Measurements from ENCODE around the gene ZDHHC14. TPM values are rescaled to one million over a fixed set of nuclear protein-coding genes. Genes with fewer than 3 reads are reported as not detected.
A peak's percentile ranks its signal among the peaks of the same experiment; 100 is the strongest.

ZDHHC14 gene
- total RNA-seq, 2 donors from 2014 or later: 13.0 to 19.1 TPM

DNA sequence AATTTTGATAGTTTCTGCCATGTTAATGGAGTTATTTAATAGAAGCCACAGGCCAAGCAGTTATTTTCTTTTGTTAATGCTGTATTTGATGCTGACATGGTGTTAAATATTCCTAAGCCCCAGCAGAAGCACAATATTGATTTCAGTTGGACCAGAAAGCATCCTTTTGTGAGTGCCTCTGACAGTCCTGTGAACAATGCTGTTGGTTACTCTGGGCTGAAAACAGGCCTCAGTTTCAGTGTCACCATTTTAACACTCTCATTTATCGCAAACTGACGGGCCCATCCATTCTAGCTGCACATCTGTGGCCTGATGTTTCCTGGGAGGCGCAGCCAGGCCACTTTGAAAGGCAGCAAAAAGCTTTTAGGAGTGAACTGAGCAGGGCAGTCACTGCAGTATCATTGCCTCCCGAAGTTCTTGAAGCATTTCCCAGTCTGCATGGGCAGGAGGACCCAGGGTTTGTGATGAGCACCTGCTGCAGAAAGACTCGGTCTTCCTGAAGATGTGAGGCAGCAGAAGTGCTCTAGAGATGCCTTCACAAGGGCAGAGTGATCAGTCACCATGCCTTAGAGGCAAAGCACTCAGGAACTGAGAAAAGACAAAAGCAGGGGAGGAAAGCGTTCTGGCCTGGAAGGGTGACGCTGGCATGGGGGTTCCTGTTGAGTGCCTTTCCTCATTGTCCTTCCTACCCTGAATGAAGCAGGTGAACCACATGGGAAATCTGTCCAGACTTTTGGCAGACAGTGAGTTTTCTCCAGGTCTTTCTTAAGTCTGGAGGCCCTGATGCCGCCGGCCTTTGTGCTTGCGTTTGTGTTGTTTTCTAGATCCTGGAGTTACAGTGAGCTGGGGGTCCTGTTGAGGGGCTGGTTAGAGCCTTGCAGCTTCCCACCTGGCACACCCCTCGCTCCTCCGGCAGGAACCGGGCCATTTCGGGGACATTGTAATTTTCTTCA lies 74.0 kb downstream of the ZDHHC14 start:
- H3K27ac ChIP-seq: no peak overlapping the region
- H3K4me1 ChIP-seq: peaks cover 0 to 14% of the 10 kb centered on the region in 2 donors
- TF ChIP-seq, protein P1, sequence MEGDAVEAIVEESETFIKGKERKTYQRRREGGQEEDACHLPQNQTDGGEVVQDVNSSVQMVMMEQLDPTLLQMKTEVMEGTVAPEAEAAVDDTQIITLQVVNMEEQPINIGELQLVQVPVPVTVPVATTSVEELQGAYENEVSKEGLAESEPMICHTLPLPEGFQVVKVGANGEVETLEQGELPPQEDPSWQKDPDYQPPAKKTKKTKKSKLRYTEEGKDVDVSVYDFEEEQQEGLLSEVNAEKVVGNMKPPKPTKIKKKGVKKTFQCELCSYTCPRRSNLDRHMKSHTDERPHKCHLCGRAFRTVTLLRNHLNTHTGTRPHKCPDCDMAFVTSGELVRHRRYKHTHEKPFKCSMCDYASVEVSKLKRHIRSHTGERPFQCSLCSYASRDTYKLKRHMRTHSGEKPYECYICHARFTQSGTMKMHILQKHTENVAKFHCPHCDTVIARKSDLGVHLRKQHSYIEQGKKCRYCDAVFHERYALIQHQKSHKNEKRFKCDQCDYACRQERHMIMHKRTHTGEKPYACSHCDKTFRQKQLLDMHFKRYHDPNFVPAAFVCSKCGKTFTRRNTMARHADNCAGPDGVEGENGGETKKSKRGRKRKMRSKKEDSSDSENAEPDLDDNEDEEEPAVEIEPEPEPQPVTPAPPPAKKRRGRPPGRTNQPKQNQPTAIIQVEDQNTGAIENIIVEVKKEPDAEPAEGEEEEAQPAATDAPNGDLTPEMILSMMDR (IDR thresholded peaks at IDR 0.05): no peak
- no peaks in the 10 kb centered on the region for H3K27me3 ChIP-seq
- H3K9me3 ChIP-seq: no peaks in the 10 kb centered on the region
- peak overlapping the region in 1 of 2 donors; percentile 10 for H3K4me3 ChIP-seq
- DNase-seq (ENCODE audit: low spot score): no peak
- no peaks in the 10 kb centered on the region for H3K36me3 ChIP-seq

- Histone ChIP-seq H3K9me3 (no peaks in the 10 kb centered on the region), H3K4me1 (peaks cover 0 to 19% of the 10 kb centered on the region in 2 donors), H3K27me3 (no peaks in the 10 kb centered on the region), H3K36me3 (no peaks in the 10 kb centered on the region), H3K4me3 (peak overlapping the region in 1 of 2 donors; percentile 10), H3K27ac (no peak overlapping the region)
- TF ChIP-seq, protein P1 (IDR thresholded peaks at IDR 0.05): no peak
- no peak for DNase-seq (ENCODE audit: low spot score)
Observed at GRCh38 chr6:157455731-157456523, 74.9 kb downstream of the ZDHHC14 start.

- Histone ChIP-seq H3K9me3 (no peaks in the 10 kb centered on the region), H3K36me3 (no peaks in the 10 kb centered on the region), H3K4me1 (peaks cover 0 to 25% of the 10 kb centered on the region in 2 donors), H3K4me3 (no peak overlapping the region), H3K27me3 (no peaks in the 10 kb centered on the region), H3K27ac (no peak overlapping the region)
- no peak for DNase-seq (ENCODE audit: low spot score)
- TF ChIP-seq, protein P1 (IDR thresholded peaks at IDR 0.05): no peak
Observed at GRCh38 chr6:157456524-157456829, 75.5 kb downstream of the ZDHHC14 start.

GRCh38 chr6:157457787-157458186 lies 76.8 kb downstream of the ZDHHC14 start:
- TF ChIP-seq, protein P1 (IDR thresholded peaks at IDR 0.05): no peak
- no peak for DNase-seq (ENCODE audit: low spot score)
- no peaks in the 10 kb centered on the region for H3K27me3 ChIP-seq
- no peaks in the 10 kb centered on the region for H3K9me3 ChIP-seq
- H3K36me3 ChIP-seq: no peaks in the 10 kb centered on the region
- no peak overlapping the region for H3K27ac ChIP-seq
- H3K4me1 ChIP-seq: peaks cover 0 to 38% of the 10 kb centered on the region in 2 donors
- H3K4me3 ChIP-seq: no peak overlapping the region

DNA sequence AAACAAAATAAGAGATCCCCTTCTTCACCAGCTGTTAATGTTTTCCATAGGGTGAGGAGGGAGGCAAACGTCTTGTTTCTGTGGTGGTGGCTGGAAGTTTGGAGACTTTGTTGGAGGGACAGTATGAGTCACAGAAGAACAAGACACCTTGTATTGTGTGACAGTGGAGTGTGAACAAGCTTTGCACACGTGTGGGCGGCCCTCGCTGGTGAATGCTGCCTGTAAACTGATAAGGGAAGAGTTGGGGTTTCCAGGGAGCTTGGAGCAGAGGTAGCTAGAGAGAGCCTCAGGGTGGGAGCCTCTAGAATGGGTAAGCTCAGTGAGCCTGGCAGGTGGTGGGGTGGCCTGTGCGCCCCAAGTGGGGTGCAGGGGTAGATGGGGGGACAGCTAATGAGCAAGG lies 78.3 kb downstream of the ZDHHC14 start:
- no peaks in the 10 kb centered on the region for H3K36me3 ChIP-seq
- H3K4me3 ChIP-seq: no peak overlapping the region
- no peaks in the 10 kb centered on the region for H3K9me3 ChIP-seq
- H3K27ac ChIP-seq: no peak overlapping the region
- DNase-seq (ENCODE audit: low spot score): no peak
- peaks cover 0 to 38% of the 10 kb centered on the region in 2 donors for H3K4me1 ChIP-seq
- no peaks in the 10 kb centered on the region for H3K27me3 ChIP-seq
- TF ChIP-seq, protein P1 (IDR thresholded peaks at IDR 0.05): no peak
